NCI-H2196 treated with DMSO at 0.1 percent for 48 hours (cell line): ENCODE results near the gene PLA2G1B.
A peak's percentile ranks its signal among the peaks of the same experiment; 100 is the strongest.
"Not testable (repeated sequence)": the region's sequence is repeated elsewhere in the genome, so short reads cannot be mapped to it uniquely, and the experiment has no call there.

ENCODE experiments used
- DNase-seq: peaks from one replicate; lab custom pipeline; 2025; ENCODE audit not compliant: unreplicated experiment; lab: John Stamatoyannopoulos, UW

Gene PLA2G1B

DNA sequence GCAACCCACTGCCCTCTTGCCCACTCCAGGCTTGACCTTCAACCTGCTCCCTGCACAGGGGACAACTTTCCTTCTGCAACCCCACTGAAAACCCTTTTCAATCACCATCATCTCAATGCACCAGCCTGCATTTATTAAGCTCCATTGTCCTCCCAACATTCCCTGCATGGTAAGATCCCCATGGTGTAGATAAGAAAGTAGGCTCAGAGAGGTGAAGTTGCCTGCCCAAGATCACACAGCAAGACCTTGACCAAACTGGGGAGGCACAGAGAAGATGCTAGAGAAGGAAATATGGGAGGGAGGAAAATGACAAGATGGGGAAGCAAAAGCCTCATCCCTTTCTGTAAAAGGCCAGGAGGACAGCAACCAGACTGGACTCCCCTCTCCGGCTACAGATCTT lies 31.5 kb upstream of the PLA2G1B start:
- no peak for DNase-seq

DNA sequence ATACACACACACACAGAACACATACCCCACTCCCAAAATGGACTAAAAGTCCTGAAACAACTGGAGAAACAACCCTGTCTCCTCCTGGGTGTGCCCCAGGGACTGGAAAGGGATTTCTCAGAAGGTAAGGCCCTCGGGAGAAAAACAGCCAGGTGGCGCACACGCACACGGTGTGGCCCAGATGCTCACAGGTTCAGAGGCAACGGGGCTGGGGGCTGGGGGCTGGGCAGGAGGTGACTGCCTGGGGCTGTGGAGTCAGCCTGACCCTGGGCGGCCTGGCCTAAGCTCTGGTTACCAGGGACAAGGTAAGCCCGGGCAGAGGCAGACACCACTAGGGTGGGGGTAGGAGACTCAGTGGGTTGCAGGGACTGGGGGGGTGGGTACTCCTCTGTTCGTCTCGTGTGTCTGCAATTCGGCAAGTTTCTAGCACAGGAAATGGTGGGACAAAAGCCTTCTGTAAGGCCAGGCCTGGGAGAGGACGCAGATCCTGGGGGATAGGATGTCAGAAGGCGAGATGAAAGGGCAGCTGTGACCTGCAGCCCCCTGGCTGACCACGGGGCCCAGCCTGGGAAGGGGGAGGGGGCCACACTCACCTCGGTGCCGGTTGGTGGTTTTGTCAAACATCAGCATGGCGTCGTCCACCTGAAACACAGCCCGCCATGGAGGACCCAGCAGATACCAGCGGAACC lies 31.0 kb upstream of the PLA2G1B start:
- DNase-seq, result no peak

DNA sequence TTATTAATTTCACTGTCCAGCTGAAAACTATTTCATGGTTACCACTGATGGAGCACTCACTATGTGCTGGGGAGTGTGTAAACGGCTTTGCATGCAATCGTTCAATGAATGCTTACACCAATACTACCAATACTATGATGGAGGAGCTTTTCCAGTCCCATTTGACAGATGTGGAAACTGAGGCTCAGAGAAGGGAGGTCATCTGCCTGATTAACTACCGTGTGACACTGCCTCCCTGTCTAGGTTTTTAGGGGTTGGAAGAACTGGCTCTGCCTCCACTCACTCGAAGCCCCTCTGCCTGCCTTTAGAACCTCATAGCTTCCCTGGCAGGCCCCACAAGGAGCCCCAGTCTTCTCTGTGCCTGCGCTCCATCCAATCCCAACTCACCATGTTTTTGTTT lies 29.5 kb upstream of the PLA2G1B start:
- no peak for DNase-seq

DNA sequence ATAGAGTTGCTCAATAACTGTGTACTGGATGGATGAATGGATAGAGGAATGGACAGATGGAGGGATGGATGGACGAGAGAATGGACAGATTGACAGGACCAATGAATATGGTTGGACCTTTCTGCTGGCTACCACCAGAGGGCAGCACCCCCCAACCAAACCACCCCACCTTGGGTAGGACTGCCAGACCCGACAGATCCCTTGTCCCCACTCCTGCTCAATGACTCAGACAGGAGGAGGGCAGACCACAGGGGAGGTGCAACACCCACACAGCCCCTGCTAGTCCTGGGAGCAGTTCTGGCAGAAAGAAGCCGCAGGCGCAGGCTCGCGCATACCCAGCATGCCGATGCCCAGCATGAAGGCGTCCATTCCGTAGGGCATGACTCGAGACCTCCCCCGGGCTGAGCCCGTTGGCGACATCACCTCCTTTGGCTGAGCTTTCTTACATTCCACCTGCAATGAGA lies 29.0 kb upstream of the PLA2G1B start:
- DNase-seq, result peak; percentile 61

DNA sequence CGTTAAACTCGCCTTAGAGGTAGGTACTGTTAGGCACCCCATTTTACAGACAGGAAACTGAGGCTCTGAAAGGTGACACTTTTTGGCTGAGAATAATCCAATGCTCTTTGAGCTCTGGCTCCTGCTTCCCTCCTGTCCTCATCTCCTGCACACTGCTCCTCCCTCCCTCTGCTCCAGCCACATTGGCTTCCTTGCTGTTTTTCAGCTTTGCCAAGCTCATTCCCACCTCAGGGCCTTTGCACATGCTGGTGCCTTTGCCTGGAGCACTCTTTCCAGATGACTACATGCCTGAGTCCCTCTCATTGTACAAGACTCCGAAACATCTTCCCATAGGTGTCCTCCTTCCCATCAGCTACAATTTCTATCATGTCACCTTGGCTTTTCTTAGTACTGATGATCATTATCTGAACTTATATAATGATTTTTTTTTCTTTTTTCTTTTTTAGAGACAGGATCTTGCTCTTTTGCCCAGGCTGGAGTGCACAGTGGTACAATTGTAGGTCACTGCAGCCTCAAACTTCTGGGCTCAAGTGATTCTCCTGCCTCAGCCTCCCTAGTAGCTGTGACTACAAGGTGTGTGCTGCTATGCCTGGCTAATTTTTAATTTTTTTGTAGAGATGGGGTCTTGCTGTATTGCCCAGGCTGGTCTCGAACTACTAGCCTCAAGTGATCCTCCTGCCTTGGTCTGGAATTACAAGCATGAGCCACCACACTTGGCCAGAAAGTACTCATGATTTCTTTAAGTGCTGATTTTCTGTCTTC lies 26.2 kb upstream of the PLA2G1B start:
- DNase-seq, result no peak

DNA sequence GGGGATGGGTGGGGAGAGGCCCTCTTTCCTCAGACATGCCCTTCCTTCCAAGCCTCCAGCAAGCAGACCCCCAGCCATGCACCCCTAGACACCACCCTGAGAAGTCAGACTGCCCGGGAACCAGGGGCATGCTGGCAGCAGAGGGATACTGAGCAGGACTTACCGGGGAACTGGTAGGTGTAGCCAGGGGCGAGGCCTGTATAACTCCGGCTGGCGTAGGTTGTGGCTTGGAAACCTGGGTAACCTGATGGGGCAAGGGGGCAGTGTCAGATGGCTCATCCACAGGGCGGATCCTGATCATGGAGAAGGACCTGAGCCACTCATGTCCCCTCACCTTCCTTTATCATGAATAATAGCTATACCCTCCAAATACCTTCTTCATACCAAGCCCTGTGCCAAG lies 25.6 kb upstream of the PLA2G1B start:
- DNase-seq, result no peak

DNA sequence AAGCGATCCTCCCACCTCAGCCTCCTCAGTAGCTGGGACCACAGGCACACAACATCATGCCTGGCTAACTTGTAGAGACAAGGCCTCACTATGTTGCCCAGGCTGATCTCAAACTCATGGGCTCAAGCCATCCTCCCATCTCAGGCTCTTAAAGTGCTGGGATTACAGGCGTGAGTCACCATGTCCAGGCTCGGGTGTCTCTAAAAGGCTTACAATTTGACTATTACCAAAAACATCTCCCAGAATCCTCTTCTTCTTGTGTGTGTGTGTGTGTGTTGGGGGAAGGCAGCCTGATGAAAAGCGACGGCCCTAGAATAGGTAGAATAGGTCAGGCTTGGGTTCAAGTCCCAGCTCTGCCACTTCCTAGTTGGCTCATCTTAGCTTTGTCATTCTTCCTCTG lies 24.5 kb upstream of the PLA2G1B start:
- DNase-seq, result no peak

DNA sequence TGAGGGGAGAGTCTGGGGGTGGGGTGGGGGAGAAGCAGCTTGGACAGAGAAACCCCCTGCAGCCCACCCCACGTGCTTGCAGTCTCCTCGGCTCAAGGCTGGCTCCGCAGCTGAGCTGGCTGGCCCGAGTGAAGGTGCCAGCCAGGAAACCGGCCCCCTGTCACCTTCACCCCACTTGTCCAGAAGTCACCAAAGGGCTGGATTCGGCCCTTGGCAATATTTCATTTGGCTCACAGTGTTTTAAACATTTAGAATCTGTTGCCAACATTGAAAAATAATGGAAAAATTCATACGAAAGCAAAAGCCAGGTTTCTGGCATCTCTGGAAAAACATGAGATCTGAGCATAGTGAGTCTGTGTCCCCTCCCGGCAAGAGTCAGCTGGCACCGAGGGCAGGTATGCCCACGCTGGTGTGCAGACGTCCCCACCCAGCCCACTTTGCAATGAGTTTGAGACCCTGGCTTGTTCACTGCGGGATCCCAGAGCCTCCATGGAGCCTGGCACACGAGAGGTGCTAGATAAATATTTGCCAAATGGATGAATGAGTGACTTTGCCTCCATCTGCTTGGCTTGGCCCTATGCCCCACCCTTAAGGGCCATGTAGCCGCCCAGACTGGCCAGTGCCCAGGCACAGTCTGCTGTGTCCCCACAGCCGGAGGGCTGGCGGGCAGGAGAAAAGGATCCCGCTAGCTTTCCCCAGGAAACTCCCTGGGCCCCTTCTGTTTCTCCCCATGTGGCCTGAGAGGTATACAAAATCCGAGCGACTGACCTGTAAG lies 23.2 kb upstream of the PLA2G1B start:
- DNase-seq, result peak; percentile 44

DNA sequence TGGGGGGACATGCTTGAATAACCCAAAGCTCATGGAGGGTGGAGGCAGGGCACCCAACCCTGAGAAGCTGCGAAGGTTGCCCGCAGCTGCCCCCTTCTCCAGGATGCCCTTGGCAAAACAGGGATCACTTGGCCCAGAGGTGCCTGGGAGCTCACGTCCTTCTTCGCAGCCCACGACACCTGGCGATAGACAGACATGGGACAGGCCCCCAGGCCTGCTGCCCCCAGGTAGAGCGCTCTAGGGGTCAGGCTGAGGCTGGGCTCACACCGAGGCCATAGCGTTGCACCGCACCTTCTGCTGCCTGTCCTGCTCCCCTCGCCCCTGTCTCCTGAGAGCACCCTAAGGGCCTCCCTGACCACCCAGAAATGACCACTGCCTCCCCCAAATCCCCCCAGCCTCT lies 20.2 kb upstream of the PLA2G1B start:
- DNase-seq, result no peak

DNA sequence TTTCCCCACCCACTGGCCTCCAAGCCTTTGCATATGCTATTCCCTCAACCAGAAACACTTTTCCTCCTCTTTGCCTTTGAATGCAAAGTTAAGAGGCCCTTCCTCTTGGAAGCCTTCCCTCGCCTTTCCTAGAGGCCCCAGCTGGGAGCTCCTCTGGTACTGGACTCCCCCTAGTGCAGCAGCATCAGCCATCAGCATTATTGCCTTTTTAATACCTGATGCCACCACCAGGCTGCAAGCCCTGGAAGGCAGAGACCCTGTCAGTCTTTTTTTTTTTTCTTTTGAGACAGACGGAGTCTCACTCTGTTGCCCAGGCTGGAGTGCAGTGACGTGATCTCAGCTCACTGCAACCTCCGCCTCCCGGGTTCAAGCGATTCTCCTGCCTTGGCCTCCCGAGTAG lies 19.1 kb upstream of the PLA2G1B start:
- DNase-seq, result no peak

DNA sequence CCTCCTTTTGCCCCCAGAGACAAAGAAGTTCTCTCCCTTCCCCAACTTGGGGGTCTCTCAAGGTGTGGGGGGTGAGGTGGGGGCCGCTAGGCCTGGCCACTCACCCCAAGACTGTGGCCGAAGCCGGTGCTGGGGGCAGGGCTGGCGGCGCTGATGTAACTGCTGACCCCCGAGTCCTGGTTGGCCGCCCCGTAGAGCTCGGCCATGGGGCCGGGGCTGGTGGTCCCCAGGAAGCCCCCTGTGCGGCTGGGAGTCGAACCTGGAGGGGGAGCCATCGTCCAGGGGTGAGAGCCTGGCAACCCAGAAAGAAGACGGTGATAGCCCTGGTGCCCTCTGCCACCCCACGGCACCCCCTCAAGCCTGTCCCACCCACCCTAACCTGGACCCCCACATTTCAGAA lies 18.5 kb upstream of the PLA2G1B start:
- no peak for DNase-seq

DNA sequence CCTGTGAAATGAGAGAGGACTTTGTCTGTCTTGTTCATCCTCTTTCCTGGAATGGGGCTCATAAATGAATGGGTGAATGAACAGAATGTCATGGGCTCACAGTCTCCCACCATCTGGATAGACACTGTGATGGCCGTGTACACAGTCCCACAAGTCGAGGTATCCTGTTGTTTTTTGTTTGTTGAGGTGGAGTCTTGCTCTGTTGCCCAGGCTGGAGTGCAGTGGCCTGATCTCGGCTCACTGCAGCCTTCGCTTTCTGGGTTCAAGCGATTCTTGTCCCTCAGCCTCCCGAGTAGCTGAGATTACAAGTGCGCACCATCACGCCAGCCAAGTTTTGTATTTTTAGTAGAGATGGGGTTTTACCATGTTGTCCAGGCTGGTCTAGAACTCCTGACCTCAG lies 16.1 kb upstream of the PLA2G1B start:
- DNase-seq, result no peak

DNA sequence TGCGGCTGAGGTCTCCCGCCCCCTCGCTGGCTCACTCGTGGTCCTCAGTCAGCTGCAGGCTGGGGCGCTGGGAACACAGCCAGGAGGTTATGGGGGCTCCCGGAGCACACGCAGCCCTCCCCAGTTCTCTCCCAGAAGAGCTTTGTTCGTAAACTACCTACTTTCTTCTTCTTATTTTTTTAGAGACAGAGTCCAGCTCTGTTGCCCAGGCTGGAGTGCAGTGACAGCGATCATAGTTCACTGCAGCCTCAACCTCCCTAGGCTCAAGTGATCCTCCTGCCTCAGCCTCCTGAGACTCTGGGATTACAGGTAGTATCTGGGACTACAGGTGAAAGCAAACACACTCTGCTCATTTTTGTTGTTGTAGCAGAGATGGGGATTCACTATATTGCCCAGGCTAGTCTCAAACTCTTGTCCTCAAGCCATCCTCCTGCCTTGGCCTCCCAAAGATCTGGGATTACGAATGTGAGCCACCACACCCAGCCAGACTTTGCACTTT lies 15.5 kb upstream of the PLA2G1B start:
- DNase-seq, result no peak

DNA sequence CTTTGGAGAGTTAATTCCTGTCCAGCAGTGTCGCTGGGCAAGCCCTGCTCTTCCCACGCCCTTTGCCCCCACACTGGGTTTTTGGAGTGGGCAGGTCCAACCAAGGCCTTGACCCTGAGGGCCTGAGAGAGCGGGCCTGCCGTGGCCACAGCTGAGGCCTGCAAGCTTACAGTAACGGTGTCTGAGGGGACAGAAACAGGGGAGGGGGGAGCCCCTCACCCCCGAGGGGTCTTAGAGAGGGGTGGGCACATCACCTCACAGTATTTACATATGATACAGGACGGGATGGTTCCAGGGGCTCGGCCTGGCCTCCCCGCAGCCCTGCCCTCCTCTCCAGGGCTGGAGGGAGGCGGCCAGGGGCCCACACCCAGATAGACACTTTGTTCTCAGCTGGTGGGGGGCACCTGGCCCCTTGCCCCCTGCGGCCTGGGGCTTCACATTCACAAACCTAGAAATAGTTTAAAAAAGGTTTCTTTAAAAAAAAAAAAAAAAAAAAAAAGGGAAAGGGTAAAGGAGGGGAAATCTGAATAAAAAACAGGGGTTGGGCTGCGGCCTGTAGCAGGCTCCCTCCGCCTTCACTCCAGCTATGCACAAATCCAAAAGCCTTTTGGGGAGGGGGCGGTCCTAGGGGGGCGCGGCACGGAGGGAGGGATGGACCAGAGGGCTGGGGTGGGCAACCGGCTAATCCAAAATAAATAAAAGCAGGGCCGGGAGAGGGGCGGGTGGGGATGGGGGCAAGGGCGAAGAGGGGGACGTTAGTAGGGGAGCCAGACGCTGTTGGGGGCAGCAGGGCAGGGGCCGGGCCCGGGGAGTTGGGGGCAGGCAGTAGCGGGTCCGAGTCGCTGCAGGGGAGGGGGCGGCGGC lies 14.8 kb upstream of the PLA2G1B start:
- DNase-seq, result no peak

DNA sequence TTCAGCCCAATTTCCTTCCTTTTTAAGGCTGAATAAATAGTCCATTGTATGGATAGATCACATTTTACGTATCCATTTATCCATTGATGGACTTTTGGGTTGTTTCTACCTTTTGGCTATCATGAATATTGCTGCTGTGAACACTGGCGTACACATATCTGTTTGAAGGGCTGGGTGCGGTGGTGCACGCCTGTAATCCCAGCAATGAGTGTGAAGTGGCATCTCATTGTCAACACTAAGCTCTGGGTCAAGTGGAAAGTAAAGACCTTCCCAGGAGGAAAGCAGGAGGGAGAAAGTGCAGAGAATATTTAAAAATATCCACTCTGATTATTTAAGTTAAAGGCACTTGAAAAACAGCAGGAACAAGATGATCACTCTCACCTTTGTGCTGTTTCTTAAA lies 11.7 kb upstream of the PLA2G1B start:
- DNase-seq, result no peak

DNA sequence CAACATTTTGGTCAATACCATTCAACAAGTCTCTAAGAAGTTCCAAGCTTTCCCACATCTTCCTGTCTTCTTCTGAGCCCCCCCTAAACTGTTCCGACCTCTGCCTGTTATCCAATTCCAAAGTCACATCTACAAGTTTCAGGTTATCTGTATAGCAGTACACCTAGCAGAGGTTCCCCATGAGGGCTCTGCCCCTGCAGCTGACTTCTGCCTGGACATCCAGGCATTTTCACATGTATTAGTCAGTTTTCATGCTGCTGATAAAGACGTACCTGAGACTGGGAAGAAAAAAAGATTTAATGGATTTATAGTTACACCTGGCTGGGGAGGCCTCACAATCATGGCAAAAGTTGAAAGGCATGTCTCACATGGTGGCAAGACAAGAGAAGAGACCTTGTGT lies 10.2 kb upstream of the PLA2G1B start:
- no peak for DNase-seq

DNA sequence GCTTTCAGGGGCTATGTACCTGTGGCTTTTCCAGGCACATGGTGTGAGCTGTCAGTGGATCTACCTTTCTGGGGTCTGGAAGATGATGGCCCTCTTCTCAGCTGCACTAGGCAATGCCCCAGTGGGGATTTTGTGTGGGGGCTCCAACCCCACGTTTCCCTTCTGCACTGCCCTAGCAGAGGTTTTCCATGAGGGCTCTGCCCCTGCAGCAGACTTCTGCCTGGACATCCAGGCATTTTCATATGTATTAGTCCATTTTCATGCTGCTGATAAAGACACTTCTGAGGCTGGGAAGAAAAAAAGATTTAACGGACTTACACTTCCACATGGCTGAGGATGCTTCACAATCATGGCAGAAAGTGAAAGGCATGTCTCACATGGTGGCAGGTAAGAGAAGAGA lies 8.8 kb upstream of the PLA2G1B start:
- DNase-seq, result not testable (repeated sequence)

DNA sequence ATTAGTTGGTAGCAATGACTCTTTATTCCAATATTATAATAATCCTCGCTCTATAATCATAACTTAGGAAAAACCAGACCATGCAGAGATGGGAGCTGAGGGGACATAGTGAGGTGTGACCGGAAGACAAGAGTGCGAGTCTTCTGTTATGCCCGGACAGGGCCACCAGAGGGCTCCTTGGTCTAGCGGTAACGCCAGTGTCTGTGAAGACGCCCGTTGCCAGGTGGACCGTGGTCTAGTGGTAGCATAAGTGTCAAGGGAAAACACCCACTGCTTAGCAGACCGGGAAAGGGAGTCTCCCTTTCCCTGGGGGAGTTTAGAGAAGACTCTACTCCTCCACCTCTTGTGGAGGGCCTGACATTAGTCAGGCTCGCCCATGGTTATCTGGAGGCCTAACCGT lies 7.9 kb upstream of the PLA2G1B start:
- DNase-seq, result peak; percentile 22

DNA sequence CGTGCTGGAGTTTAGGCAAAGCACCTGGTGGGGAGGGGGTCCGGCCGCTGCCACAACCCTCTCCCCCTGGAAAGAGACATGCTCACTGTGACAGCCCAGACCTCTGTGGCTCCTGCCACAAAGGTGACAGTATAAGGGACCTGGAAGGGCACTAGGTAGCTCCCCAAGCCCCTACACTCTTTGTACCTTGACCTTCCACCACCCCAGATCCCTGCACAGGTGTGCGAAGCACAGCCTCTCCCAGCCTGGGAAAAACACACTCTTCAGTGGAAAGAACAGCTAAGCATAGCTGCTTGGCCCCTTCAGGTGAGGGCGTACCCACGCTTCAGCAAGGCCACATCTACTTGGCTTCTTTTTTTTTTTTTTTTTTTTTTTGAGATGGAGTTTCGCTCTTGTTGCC lies 4.9 kb upstream of the PLA2G1B start:
- no peak for DNase-seq

DNA sequence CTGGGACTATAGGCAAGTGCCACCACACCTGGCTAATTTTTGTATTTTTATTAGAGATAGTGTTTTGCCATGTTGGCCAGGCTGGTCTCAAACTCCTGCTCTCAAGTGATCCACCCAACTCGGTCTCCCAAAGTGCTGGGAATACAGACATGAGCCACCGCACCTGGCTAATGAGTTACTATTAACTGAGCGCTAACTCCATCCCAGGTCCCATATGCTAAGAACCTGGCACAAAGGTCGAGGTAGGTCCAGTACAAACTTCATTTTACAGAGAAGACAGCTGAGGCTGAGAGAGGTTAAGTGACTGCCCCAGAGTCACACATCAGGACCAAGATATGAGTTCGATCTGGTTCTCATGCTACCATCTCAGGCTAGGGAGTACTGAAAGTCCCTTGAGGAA lies 4.5 kb upstream of the PLA2G1B start:
- DNase-seq, result no peak

DNA sequence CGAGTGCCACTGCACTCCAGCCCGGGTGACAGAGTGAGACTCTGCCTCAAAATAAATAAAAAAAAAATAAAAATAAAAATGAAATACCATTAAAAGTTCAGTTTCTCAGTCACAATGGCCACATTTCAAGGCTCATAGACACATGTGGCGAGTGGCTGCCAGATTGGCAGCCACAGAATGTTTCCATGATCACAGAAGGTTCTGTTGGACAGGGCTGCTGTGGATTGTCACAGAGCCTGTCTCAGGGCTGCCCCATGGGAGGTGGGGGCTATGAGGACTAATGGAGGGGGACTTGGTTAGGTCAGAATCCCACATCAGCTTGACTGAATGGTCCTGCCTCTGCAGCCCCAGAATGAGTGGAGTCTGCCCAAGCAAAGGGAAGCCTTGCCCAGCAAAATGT lies 3.8 kb upstream of the PLA2G1B start:
- no peak for DNase-seq
